NCI-H2029 treated with DMSO at 0.1 percent for 48 hours (cell line): ENCODE results near the gene FAM161A.

ENCODE experiments used
- DNase-seq: peaks from one replicate; lab custom pipeline; 2025; lab: John Stamatoyannopoulos, UW

The FAM161A gene

DNA sequence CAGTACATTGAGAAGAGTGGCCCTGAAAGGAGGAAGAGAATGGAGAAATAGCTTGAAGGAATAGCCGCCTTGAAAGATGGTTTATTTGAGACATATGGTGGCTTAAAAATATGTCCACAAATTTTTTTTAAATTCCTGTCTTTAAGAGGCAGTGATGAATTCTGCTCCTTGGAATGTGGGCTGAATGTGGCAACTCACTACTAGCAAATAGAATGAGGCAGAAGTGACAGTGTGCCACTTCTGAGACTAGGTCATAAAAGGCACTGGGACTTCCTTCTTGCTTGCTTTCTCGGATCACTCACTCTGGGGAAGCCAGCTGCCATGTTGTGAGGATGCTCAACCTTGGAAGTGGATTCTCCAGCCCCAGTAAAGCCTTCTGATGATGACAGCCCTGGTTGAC is 67.0 kb downstream of the FAM161A start:
- DNase-seq, result no peak

DNA sequence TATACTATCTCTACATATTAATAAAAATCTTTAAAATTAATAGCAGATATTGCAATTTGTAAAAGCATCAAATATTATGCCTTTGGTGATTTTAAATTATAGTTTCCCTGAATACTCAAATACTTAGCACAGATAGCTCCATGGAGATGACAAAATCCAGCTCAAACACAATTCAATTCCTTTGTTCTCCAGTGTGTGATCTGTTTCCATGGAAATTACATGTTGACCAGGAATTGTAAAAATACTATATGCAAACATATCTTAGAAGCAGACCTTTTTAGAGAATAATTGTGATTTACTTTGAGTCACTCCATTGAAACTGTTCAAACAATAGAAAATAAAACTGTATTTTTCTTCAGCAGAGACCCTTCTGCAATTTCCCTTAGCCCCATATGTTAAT is 68.3 kb downstream of the FAM161A start:
- DNase-seq, result no peak

DNA sequence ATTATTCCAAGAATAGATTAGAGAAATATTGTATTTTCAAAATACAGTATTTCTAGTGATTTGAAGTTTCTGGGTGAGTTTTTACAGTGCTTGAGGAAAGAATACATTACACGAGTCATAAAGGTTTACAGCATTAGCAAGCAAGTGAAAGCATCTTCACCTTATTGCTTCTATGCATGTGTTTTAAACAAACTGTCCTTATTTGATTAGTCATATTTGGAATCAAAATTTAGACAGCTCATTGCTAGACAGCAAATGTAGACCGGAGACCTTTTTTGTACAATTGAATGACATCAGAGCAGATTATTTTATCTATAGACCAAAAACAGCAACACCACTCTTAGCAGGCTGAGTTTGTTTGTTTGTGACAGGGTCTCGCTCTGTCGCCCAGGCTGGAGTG is 69.2 kb downstream of the FAM161A start:
- DNase-seq, result no peak

DNA sequence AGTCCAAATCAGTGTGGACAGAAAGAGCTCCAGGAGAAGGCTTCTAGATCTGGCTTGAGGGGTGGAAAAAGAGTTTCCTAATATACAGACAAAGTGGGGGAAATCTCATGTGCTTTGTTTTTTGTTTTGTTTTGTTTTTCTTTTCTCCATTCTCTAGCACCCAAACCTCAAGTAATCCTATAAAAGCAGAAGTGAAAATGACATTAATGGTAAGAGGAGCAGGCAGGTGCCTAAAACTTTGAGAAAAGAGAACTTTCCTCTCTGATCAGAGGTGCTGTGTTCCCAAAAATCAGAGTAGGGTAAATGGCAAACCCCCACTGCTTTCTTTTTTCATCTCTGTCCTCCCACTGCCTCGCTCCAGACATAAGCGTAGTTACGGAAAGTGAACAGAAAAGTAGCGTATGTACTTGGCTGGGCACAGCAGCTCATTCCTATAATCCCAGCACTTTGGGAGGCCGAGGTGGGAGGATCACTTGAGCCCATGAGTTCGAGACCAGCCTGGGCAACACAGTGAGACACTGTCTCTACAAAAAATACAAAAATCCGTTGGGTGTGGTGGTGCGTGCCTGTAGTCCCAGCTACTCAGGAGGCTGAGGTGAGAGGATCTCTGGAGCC is 77.8 kb downstream of the FAM161A start:
- DNase-seq, result no peak
